Stimulated activated CD8-positive, alpha-beta memory T cell treated with anti-CD3 and anti-CD28 coated beads, Interleukin-7, amount 100 ng/mL, for 4 hours (primary cell): ENCODE results near the gene CENPS.
A peak's percentile ranks its signal among the peaks of the same experiment; 100 is the strongest.
"Not testable (repeated sequence)": the region's sequence is repeated elsewhere in the genome, so short reads cannot be mapped to it uniquely, and the experiment has no call there.

Source experiments
- DNase-seq, 2 donors: peaks; one replicate each; pipeline ENCODE4 v3.0.0-alpha.2; 2020; ENCODE audit warnings: low read depth in 2 of 2

Gene CENPS

GRCh38 chr1:10450836-10451235, 20.6 kb downstream of the CENPS start:
- no peak for DNase-seq

- no peak for DNase-seq
Observed at GRCh38 chr1:10451287-10451686, 21.1 kb downstream of the CENPS start.

- no peak for DNase-seq
Observed at GRCh38 chr1:10456048-10456447, 25.8 kb downstream of the CENPS start.

- DNase-seq: no peak
Observed at GRCh38 chr1:10456661-10457060, 26.4 kb downstream of the CENPS start.

- DNase-seq: not testable (repeated sequence)
Observed at GRCh38 chr1:10457462-10457861, 27.2 kb downstream of the CENPS start.

GRCh38 chr1:10457875-10458274, 27.6 kb downstream of the CENPS start:
- no peak for DNase-seq

- DNase-seq: no peak
Observed at GRCh38 chr1:10459184-10459583, 29.0 kb downstream of the CENPS start.

GRCh38 chr1:10467078-10467477, 36.8 kb downstream of the CENPS start:
- no peak for DNase-seq

- no peak for DNase-seq
Observed at GRCh38 chr1:10470043-10470442, 39.8 kb downstream of the CENPS start.

GRCh38 chr1:10471411-10472219, 41.4 kb downstream of the CENPS start:
- no peak for DNase-seq

- DNase-seq: peak; percentile 87 to 88
Observed at GRCh38 chr1:10472220-10473144, 42.2 kb downstream of the CENPS start, which contains the start of gene DFFA. Gene DFFA (minus strand): TSS chr1:10472529. CDS start chr1:10472458, 71 bp downstream.

- no peak for DNase-seq
Observed at GRCh38 chr1:10473145-10473765, 43.0 kb downstream of the CENPS start.

GRCh38 chr1:10474309-10474612, 44.0 kb downstream of the CENPS start:
- DNase-seq: not testable (repeated sequence)

- peak; percentile 78 to 79 for DNase-seq
Observed at GRCh38 chr1:10474613-10475507, 44.6 kb downstream of the CENPS start, which contains the start of gene PEX14. Gene PEX14 (plus strand): TSS chr1:10474950. CDS start chr1:10474967, 17 bp downstream.

- no peak for DNase-seq
Observed at GRCh38 chr1:10475510-10475909, 45.3 kb downstream of the CENPS start.

GRCh38 chr1:10479296-10479695, 49.1 kb downstream of the CENPS start:
- no peak for DNase-seq

- no peak for DNase-seq
Observed at GRCh38 chr1:10480614-10481013, 50.4 kb downstream of the CENPS start.

- DNase-seq: no peak
Observed at GRCh38 chr1:10484521-10484920, 54.3 kb downstream of the CENPS start.

GRCh38 chr1:10489291-10490055, 59.2 kb downstream of the CENPS start:
- no peak for DNase-seq

- no peak for DNase-seq
Observed at GRCh38 chr1:10490286-10490970, 60.2 kb downstream of the CENPS start.
